NCI-H2171 (cell line): ENCODE measurements around the gene CACNB2.

Experiments used
- DNase-seq: peaks from one replicate; lab custom pipeline; 2025; lab: John Stamatoyannopoulos, UW

The CACNB2 gene

DNA sequence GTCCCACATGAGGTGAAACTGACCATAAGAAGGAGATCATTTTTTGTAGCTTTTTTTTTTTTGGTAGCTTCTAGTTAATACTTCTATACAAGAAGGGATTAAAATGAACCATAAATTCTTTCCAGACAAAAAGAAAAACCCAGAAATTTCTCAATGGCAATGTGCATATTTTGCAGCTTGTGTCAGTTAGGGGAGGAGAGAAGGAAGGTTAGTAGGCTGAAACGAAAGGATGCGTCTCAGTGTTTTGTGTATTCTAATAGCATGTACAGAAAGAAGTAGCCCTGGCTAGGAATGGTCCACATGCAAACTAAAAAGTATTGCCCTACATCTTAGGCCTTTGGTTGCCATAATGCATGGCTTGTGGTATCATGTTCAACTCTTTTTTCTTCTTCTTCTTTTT, 90.6 kb downstream of the CACNB2 start:
- no peak for DNase-seq

DNA sequence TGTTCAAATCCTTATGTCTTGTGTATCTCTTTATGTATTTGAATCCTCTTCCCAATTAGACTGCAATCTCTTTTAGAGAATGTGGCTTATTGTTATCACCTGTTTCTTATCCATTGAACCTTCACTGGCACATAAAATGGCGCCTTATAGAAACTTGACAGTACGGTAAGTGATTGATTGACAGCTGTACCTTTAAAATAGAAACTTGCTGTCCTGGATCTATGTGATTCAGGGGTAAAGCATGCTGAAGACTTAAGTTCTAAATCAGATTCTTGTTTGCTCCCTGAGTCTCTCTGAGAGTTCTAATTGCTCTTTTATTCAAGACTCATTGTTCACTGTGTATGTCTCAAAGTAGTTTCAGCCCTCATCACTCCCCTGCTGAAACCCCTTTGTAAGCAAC, 91.3 kb downstream of the CACNB2 start:
- no peak for DNase-seq

DNA sequence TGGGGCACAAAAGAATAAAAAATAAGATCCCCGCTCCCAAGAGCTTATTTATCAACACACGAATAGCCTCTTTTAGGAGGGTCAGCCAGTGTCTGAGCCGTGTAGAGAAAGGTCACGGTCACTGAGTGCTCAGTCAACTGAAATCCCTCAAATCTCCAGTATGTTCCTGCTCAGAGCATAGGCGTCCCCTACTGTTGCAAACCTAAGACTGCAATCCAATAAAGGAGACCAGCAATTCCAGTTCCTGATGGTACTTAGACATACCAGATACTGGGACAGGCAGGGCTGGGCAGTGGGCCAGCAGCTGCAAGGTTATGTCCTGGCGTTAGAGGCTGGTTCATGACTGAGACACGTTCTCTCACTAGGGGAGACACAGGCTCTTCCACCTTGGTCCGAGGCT, 93.6 kb downstream of the CACNB2 start:
- no peak for DNase-seq

DNA sequence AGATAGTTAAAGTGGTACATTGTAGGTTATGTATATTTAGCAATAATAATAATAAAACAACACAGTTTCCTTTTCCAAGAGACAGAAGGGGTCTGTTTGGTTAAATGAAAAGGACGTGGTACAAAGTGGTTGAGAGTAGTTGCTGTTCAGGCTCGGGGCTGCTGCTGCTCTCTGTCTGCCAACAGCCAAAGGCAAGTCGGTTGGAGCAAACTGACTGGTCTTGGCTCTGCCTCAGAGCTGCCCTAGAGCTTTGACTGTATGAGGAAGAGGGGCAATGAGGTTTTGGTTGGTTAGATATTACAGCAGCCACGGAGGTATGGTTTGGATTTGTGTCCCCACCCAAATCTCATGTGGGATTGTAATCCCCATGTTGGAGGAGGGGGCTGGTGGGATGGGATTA, 95.3 kb downstream of the CACNB2 start:
- no peak for DNase-seq

DNA sequence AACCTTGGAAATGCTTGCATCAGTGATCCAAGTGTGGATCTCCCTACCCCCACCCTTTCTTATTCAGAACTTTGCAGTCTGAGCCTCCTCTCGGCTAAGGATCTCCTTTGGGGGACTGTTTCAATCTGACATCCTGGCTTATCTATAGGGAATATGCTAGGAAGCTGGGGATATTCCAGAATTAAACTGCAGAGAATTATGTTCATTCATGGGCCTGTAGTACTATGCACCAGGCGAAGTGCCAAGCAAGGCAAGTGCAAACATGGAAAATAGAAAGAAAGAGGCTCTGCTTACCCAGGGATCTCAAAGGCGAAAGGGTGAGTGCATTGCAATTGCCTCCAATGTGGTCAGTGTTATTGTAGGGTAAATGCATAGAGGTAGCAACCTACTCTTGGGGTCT, 96.5 kb downstream of the CACNB2 start:
- DNase-seq, result no peak

DNA sequence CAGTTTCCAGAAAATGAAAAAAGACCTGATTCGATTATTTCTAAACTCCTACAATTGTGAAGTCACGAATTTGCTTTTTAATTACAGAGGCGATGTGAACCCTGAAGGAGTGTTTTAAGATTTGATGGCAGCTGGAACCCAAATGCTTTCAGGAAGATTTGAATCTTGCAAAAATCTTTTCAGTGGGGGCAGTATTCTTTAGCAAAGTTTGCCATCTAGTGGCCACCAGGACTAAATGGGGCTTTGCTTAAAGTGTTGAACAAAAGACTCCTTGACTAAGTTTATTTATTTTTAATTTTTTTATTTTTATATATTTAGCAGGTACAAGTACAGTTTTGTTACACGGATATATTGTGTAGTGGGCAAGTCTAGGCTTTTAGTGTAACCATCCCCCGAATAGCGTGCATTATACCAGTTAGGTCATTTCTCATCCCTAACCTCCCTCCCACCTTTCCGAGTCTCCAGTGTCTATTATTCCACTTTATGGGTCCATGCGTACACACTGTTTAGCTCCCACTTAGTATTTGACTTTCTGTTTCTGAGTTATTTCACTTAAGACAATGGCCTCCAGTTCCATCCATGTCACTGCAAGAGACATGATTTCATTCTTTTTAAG, 98.8 kb downstream of the CACNB2 start:
- DNase-seq, result no peak

DNA sequence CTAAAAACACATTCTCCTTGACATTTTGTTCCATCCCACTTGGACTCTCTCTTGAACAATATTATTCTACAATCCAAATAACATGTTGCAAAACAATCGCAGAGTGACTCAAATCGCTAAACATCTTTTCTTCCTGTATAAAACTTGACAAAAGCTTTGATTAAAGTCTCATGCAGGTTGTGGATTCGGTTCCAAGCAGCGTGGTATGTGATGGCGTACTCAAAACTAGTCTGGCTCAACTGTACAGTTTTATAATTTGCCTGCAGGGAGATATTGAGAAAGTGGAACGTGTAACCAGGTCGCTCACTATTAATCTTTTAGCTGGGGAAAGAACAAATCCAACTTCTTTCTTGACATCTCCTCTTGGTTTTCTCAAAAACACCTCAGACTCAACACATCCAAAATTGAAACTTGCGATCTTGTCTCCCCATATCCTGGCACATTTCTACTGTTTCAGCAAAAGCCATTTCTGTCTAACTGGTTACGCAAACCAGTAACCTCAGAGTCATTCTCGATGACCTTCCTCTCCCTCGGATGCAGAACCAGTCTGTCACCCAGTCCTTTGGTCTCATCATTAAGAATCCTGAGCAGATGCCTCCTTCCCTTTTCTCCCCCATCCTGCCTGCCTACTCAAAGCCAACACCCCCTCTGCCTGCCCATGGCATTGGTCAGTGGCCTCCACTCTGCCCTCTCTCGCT, 100.1 kb downstream of the CACNB2 start:
- DNase-seq, result no peak

DNA sequence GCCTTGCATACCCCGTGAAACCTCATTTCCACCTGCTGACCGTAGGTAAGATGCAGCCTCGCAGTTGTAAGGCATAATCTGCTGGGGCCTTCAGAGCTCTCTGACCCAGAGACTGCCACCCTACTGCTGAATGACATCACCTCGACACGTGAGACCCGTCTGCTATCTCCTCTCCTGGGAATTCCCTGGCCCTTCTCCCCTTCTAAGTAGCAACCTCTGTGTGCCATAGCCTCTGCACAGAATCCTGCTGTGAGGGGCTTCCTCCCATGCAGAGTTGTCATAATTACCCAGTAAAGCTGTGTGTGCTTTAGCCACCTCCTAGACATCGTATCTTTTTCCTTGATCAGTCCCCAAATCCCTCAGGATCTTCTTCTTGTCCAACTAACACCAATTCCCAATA, 106.7 kb downstream of the CACNB2 start:
- no peak for DNase-seq

DNA sequence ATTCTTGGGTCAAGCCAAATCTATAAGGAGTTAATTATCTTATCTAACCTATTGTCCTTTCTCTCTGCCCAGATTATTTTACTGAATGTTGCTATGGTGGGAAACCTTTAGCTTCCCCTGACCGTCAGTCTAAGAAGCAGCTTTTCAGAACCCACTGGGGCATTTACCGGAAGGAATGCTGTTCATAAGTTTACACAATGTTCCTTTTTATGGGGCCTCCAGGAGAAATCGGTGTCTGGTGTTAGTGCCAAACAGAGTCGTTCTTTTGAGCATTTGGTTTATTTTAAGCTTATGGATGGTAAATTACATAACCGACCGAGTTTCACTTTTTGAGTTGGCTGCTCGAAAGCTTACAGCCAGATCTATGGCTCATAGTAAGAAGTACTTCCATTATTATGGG, 111.9 kb downstream of the CACNB2 start:
- no peak for DNase-seq

DNA sequence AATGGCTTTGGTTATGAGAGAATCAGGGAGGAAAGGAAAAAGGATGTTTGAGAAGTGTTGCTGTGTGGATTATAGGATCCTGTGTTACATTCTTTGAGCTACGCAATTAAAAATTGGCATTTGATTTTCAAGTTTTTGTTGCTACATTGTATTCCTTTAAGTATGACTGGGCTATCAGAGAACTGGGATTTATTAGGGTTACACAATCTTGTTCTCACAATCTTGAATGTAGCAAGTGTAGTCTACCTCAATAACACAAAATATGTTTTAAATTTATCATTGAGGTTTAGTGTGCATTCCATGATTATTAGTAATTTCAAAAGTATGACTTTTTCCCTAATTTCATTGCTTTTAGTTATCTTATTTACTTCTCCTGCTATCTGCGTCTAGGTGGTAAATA, 113.9 kb downstream of the CACNB2 start:
- DNase-seq, result no peak

DNA sequence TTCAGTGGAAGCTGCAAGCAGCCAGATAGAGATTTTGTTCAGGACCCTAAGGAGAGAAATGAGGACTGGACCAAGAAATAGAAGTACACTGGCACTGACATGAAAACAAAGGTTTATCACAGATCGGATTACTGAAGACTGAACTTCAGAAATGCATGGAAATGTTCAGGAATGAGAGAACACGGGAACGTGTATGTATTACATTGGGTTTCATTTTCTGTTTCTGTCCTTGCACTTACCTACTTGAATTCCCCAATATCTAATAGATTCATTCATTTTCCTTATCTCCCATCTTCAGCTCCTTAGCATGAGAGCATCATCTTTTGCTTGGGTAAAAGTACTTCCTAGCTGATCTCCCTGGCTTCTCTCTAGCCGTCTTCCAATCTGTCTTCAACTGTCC, 114.5 kb downstream of the CACNB2 start:
- no peak for DNase-seq

DNA sequence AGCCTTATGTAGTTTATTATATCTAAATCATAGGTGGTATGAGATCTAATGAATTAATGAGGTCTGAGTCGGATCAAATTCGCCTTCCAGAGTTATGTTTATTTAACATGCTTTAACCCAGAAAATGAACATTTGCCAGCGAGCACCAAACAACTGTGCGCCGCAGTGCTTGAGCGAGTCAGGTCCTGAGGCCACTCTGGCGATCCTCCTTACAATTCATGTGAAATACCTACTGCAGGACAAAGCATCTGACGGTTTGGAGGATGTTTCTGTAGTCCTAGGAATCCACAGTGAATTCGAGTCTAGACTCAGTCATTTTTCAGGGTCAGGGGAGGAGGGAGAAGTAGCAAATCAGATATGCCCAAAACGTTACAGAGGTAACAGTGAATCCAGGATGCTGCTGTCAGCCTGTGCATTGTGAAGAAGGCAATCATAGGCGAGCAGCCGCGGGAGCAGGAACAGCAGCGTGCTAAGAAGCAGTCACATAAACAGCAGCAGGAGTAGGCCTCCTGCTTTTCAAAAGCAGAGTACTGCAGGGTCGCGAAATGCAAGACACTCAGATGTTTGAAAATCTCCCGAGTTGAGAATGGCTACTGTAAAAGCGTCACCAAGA, 120.2 kb downstream of the CACNB2 start:
- no peak for DNase-seq

DNA sequence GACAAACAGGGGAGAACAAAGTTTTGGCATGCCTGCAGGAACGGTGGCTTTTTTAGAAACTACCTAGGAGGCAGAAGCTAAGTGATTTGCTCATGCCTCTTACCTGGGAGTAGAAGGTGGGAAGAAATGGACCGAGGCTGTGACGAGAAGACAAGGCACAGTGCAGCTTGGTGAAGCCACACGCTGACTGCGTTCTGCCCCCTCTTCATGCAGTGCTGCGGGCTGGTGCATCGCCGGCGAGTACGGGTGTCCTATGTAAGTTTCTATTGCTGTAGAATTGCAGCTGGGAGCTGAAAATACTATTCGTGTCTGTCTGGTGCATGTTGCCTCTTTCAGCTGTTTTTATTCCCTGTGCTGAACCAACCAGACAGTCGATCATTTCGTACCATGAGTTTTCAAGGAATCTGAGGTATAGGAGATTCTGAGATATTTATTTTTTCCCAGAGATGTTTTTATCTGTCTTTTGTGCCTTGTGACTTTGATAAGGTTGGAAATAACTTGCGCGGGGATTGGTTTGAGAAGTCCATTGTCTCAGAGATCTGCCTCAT, 120.9 kb downstream of the CACNB2 start:
- no peak for DNase-seq

DNA sequence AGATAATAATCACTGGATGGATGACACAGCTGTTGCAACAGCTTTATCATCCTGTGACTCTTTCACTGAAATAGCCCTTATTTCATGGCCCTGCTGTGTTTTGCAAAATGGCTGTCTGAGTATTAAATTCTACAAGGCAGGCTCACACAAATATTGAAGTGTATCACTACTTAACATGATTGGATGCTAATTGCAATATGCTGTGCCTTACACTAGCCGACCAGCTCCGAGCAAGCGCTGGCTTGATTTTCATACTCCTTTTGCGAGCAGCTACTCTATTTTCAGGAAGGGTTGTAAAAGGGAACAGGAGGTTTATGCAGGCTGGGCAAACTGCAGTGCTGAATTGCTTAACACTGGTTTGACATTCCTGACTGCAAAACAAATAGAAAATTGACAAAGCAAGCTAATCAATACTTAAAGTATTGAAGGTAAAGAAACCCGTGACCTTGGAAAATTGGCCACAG, 121.6 kb downstream of the CACNB2 start:
- DNase-seq, result no peak

DNA sequence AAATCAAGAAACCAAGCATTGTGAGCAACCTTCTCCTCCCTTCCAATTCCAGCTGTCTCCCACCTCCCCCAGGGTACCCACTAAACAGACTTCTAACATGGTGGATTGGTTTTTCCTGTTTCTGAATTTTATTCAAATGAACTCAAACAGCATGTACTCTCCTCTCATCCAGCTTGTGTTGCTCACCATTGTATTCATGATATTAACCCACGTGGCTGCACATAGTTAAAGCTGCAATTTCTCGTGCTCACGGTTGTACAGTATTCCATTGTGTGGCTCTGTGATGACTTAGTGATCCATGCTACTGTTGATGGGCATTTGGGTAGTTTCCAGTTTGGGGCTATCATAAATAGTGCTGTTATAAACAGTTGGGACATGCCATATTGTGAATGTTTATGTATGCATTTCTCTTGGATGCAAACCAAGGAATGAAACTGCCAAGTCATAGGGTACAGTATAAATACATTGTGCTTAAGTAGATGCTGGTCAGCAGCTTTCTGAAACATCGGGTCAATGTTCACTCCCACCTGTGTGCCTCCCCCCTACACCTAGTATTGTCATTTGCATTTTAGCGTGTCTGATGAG, 124.3 kb downstream of the CACNB2 start:
- DNase-seq, result no peak

DNA sequence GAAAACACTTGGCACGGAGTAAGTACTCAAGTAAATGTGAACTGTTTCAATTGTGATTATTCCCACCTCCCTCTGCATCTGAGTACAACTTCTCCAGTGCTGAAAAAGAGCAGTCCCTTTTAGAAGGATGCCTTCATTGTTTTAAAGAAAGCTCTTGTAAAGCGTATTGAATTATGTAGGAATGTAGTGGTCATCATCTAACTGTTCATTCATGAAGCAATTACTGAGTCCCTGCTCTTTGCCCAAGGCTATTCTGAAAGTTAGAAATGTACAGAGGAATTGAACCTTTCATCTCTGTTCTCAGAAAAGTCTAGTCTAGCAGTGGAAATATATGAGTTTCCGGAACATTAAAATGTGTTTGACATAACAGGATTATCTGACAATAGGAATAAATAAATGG, 127.8 kb downstream of the CACNB2 start:
- DNase-seq, result no peak

DNA sequence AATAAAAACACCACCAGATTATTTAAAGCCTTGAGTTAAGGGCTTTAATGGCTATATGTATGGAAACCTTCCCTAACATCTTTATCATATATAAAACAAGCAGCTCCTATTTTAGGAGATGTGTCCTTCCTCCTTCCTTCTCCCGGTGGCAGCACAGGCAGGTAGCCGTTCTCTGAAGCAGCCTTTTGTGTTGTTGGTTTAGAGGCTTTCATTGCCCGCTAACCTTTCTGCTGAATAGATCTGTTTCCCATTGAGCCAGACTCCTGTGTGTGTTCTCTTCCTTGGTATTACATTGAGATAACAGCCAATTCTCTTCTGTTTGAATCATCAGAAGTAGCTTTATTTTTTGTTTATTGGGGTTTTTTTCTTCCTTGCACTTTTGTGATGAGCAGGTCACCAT, 131.3 kb downstream of the CACNB2 start:
- DNase-seq, result no peak

DNA sequence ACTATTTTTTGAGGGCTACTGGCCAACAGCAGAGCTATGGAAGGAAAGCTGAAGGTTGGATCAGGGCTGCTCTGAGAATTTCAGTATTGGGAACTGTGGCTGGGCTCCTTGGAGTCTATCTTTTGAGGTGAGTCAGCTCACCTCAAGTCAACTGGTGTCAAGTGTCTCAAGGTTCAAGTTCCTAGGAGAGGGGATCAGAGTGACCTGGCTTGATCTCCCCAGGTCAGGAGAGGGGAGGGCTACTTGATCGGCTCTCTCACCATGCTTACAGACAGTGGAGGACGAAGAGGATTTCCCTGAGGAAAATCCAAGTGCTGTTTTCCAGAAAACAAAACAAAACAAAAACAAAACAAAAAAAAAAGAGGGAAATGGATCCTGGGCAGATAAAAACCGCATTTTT, 132.8 kb downstream of the CACNB2 start:
- DNase-seq, result no peak

DNA sequence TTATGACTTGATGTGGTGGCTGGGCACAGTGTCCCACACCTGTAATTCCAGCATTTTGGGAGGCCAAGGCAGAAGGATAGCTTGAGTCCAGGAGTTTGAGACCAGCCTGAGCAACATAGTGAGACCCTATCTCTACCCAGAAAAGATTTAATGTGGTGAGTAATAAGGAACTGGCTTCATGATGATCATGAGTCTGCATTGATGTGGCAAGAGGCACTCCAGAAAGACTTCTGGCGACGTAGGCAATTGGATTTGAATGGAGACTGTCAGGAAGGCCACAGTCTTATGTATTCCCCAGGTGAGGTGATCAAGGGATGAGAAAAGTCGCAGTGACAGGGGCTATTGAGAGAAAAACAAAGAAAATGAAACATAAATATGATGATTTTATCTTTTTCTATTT, 138.0 kb downstream of the CACNB2 start:
- DNase-seq, result no peak

DNA sequence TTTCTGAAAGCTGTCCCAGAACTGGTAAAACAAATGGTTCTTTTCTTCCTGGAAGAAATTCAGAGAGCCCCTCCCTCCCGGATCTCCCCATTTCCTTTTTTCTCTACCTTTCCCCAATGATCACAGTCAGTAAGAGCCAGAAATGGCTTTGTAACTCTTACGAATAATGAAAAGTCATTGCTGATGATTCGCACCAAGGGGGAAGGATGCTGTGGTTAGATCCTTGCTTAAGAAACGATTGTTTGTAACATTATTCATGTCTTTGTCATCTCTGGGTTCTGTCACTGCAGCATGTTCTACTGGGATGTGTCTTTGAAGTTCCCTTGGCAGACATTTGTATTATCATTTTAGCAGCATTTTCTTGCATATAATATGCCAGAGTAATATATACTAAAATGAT, 138.9 kb downstream of the CACNB2 start:
- no peak for DNase-seq

DNA sequence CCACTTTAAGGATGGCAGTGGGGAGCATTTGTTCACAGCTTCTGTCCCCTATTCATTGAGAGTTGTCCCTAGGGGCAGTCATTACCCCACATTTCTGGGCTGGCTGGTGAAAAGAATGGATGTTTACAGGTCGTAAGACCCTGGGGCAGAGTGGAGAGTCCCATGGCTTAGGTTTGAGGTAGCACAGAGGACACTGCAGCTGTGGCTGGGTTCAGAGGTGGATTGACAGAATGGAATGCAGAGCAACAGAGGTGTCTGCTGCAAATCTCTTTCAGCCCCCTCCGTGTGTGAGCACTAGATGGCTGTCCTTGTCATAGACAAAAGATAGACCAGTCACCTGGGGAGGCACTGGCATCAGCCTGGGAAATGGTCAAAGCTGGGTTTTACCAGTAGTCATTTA, 141.9 kb downstream of the CACNB2 start:
- DNase-seq, result no peak

DNA sequence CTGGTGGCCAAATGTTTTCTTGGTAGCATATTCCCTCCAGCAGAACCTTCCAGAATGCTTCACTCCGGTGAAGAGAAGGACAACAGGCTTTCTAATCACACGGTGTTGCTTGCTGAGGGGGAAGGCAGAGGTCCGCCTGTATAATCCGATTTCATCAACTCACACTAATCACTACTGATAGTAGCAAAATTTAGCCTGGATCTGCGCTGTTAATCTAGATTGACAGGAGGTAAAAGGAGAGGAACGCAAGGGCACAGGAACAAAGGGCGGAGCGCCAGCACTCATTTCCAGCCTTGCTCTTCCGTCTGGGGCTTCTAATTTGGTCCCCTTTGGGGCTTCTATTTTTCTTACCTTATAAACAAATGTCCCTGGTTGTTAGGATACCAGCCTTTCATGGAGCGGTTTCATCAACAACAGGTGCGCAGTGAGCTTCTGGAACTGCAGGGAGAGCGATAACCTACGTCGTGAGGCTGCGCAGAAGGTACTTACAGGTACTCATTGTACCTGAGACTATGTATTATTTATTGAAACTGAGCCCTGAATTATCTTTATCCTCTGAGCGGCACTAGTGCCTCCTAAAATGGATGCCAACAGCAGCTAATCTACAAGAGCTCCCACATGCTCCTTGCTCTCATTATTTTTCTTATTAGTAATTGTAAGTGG, 150.6 kb downstream of the CACNB2 start:
- DNase-seq, result no peak
